Loucy (cell line): ENCODE results near the gene PHACTR1.

Experiments
- H2AFZ ChIP-seq: fragments of 200-600 bp; sonication (generic); 2 replicates; pipeline ENCODE4 v1.6.0; 2016; ENCODE audit warnings: antibody characterized with exemption, mild to moderate bottlenecking, low read length, moderate library complexity
- H3F3A ChIP-seq: fragments of 200-600 bp; 2 replicates; pipeline ENCODE4 v1.6.0; 2016; ENCODE audit warnings: antibody characterized with exemption, low read depth, mild to moderate bottlenecking
- H3K27me3 ChIP-seq: fragments of 200-600 bp; sonication (generic); 2 replicates; pipeline ENCODE4 v1.6.1; 2014; ENCODE audit warnings: low read length, mild to moderate bottlenecking; ENCODE audit not compliant: insufficient read depth, poor library complexity, severe bottlenecking
- H3K36me3 ChIP-seq: fragments of 200-600 bp; sonication (generic); 2 replicates; pipeline ENCODE4 v1.6.1; 2016; ENCODE audit warnings: low read length; ENCODE audit not compliant: insufficient read depth
- H3K4me1 ChIP-seq: fragments of 200-600 bp; sonication (generic); 2 replicates; pipeline ENCODE4 v1.5.1; 2014; ENCODE audit warnings: low read length, mild to moderate bottlenecking; ENCODE audit not compliant: insufficient read depth, poor library complexity, severe bottlenecking
- H3K4me2 ChIP-seq: fragments of 200-600 bp; sonication (generic); 2 replicates; pipeline ENCODE4 v1.6.0; 2014; ENCODE audit warnings: antibody characterized with exemption, low read length, low read depth, mild to moderate bottlenecking; ENCODE audit not compliant: poor library complexity, severe bottlenecking
- H3K4me3 ChIP-seq: fragments of 200-600 bp; sonication (generic); 2 replicates; pipeline ENCODE4 v1.5.1; 2014; ENCODE audit warnings: low read length, mild to moderate bottlenecking, mixed read lengths; ENCODE audit not compliant: poor library complexity, severe bottlenecking
- H3K79me2 ChIP-seq: fragments of 200-600 bp; sonication (generic); 2 replicates; pipeline ENCODE4 v1.6.1; 2014; ENCODE audit warnings: low read length; ENCODE audit not compliant: insufficient read depth
- H3K9ac ChIP-seq: fragments of 200-600 bp; sonication (generic); 2 replicates; pipeline ENCODE4 v1.6.0; 2014; ENCODE audit warnings: mild to moderate bottlenecking, low read depth, low read length, moderate library complexity; ENCODE audit not compliant: poor library complexity, severe bottlenecking
- H3K9me2 ChIP-seq: fragments of 200-600 bp; sonication (generic); replicated peaks from 2 replicates; pipeline ENCODE4 v1.6.1; 2016; ENCODE audit warnings: low read depth, low read length, mixed read lengths
- H3K9me3 ChIP-seq: fragments of 200-600 bp; sonication (generic); 2 replicates; pipeline ENCODE4 v1.6.1; 2014; ENCODE audit warnings: mild to moderate bottlenecking, antibody characterized with exemption, low read length, low read depth; ENCODE audit not compliant: insufficient read depth
- H4K20me1 ChIP-seq: fragments of 200-600 bp; sonication (generic); 2 replicates; pipeline ENCODE4 v1.6.0; 2014; ENCODE audit warnings: antibody characterized with exemption, low read length, mild to moderate bottlenecking; ENCODE audit not compliant: insufficient read depth, poor library complexity, severe bottlenecking
- CTCF ChIP-seq: fragments of 200-600 bp; sonication (generic); conservative IDR thresholded peaks from 2 replicates; pipeline ENCODE4 v1.5.1; 2014; ENCODE audit warnings: mild to moderate bottlenecking, antibody characterized with exemption, low read length
- EZH2phosphoT487 ChIP-seq: fragments of 200-600 bp; IDR thresholded peaks from 2 replicates; pipeline ENCODE4 v1.6.1; 2018; ENCODE audit warnings: antibody characterized with exemption, mild to moderate bottlenecking, moderate library complexity, borderline replicate concordance

Gene PHACTR1

GRCh38 chr6:13294499-13295069 is 578.0 kb downstream of the PHACTR1 start:
- no peak overlapping the region for H3K4me2 ChIP-seq
- no peaks in the 10 kb centered on the region for H3K9me3 ChIP-seq

GRCh38 chr6:13295576-13295975 is 579.0 kb downstream of the PHACTR1 start:
- Histone ChIP-seq H3K4me1 (no peaks in the 10 kb centered on the region), H4K20me1 (no peaks in the 10 kb centered on the region), H3K27me3 (no peaks in the 10 kb centered on the region), H3K9me2 (no peaks in the 10 kb centered on the region), H3K9me3 (no peaks in the 10 kb centered on the region), H3K9ac (no peak overlapping the region), H2AFZ (no peak overlapping the region), H3K36me3 (peaks cover 61% of the 10 kb centered on the region; the same call in 1 of the 2 replicates), H3K79me2 (no peaks in the 10 kb centered on the region), H3F3A (no peaks in the 10 kb centered on the region), H3K4me3 (no peak overlapping the region), H3K4me2 (no peak overlapping the region)
- TF ChIP-seq CTCF (no peak), EZH2phosphoT487 (no peak)

More at GRCh38 chr6:13294499-13295069, 578.0 kb downstream of the PHACTR1 start:
- Histone ChIP-seq H3K79me2 (no peaks in the 10 kb centered on the region), H3K27me3 (no peaks in the 10 kb centered on the region), H4K20me1 (no peaks in the 10 kb centered on the region), H3K4me1 (no peaks in the 10 kb centered on the region), H3K9ac (no peak overlapping the region), H3F3A (no peaks in the 10 kb centered on the region), H2AFZ (no peak overlapping the region), H3K4me3 (no peak overlapping the region), H3K36me3 (peaks cover 55% of the 10 kb centered on the region; the same call in 1 of the 2 replicates), H3K9me2 (no peaks in the 10 kb centered on the region)
- TF ChIP-seq CTCF (no peak), EZH2phosphoT487 (no peak)

- TF ChIP-seq EZH2phosphoT487 (no peak), CTCF (no peak)
- Histone ChIP-seq H3K9me2 (no peaks in the 10 kb centered on the region), H3K9ac (no peak overlapping the region), H3K27me3 (no peaks in the 10 kb centered on the region), H3K36me3 (peaks cover 67% of the 10 kb centered on the region; the same call in 1 of the 2 replicates), H3K79me2 (no peaks in the 10 kb centered on the region), H2AFZ (no peak overlapping the region), H3K4me2 (no peak overlapping the region), H3F3A (no peaks in the 10 kb centered on the region), H3K4me3 (no peak overlapping the region), H4K20me1 (no peaks in the 10 kb centered on the region), H3K9me3 (no peaks in the 10 kb centered on the region), H3K4me1 (no peaks in the 10 kb centered on the region)
These were observed 580.0 kb downstream of the PHACTR1 start for GRCh38 chr6:13296536-13296997.
